Stimulated activated CD4-positive, alpha-beta T cell treated with anti-CD3 and anti-CD28 coated beads, Interleukin-15, amount 100 ng/mL, for 48 hours (primary cell): ENCODE measurements around the gene SLC44A1.

Source experiments
- DNase-seq, 2 donors: peaks; one replicate each; pipeline ENCODE4 v3.0.0-alpha.2; 2020; ENCODE audit warnings: low read depth in 2 of 2

The SLC44A1 gene

DNA sequence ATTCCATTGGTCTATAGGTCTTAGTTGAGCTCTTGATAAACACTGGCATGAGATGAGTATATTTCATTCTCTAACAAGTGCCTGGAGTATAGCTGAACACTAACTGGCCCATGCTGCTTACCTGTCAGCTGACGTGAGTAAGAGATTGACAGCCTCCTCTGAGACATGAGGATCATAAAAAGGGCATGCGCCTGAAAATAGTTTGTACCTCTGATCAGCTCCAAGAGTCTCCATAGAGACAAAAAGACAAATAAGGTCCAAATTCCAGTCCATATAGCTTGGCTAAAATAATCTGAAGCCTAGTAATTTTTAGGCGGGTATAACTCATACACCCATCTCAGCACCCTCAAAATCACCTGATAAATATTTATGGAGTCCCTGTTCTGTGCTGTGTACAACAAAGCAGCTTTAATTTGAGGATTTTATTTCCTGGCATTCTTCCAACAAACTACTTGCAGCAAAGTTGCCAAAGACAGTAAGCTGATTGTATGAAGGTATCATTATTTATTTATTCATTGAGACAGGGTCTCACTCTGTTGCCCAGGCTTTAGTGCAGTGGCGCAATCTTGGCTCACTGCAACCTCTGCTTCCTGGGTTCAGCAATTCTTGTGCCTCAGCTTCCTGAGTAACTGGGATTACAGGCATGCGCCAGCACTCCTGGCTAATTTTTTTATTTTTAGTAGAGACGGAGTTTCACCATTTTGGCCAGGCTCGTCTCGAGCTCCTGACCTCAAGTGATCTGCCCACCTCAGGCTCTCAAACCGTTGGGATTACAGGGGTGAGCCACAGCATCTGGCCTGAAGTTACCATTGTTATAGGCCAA, 187.2 kb downstream of the SLC44A1 start:
- DNase-seq: no peak

DNA sequence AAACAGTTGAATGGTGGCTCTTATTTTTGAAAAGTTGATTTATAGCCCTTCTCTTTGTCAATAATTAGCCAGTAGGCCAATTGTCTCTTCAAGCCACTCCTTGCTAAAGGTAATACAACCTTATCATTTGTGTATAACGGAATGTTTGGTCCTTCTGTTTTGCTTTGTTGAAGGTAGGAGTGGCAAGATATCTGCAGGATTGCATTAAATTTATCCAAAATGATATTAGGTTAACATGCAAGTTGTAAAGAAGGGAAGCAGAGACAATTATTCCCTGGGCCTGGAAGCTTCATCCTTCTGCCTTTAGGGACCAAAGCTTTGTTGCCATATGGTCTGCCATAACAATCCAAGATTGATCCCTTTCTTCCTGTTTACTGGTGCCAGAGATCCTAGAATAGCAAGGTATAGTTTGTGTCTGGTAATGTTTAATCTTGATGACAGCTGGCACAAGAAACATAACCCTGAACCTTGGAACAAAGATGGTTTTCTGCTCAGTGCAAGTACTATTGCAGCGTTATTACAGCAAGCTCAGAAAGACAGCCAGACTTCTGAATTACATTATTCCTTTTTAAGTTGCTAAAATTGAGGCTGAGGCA, 187.9 kb downstream of the SLC44A1 start:
- DNase-seq: no peak

DNA sequence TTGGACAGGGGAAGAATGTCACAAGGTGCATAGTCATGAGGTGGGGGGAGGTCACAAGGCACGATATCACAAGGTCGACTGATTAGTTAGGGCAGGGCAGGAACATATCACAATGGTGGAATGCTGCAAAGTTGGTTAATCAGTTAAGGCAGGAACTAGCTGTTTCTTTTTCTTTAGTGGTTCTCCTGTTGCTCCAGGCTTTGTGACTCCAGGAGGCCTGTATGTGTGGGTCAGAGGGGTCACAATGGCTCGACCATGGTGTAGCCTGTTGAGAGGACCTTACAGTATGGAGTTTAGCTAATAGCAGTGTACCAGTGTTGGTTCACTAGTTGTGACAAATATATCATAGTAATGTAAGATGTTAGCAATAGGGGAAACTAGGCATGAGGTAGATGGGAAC, 191.0 kb downstream of the SLC44A1 start:
- no peak for DNase-seq

DNA sequence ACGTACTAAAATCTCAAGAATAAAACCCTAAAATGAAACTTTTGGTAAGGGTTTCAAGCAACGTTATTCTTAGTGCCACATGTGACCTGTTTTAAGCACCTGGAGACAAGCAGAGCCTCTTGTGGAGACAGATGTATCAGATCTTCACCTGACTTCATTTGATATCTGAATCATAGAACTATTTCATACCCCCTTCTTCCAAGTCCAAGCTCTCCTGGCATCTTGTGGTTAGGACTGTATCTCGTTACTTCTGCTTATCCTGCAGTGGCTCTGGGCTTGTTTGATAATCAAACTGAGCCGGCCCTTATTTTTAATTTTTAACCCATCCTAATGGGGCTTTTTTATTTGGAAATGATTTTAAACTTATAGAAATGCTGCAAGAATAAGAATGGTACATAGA, 192.3 kb downstream of the SLC44A1 start:
- DNase-seq: no peak

DNA sequence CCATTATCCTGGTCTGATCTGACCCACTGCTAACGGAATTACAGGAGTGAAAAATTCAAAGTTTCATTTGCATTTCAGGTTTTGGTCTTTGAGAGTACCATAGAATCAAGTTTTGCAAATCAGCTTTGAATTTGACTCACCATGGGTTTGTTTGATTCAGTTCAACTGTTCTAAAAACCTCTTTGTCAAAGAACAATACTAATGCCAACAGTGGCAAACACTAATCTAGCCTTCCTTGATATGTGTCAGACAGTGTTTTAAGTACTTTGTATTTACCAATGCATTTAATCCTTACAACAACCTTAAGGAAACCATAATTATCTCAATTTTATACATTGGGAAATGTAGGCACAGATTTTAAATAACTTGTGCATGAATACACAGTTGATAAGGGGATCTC, 193.3 kb downstream of the SLC44A1 start:
- DNase-seq: no peak

DNA sequence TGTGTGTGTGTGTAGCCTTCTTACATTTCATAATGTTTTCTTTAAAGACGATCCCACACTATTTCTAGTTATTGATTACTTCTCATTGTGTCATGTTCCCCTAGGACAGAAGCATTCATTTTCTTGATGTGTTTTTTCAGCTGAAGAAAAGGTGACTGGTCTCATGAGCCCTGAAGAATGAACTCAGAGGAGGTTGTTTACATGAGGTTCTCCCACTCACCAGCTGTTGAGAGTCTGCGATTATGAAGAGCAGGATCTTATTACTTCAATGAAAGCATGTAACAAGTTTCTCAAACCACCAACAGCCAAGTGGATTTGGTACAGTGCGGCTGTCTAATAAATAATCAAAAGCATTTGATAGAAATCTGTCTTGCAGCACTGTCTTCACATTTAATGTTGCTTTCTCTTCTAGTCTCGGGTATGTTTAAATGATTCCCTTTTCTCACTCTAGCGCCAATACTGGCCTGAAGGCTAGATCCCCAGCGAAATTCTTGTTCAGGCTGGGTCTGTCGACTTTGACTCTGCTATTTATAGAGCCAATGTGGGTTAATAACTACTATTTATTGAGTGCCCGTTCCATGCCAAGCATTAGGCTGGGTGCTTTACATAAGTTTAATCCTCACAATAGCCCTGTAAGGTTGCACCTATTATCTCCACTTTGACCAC, 193.8 kb downstream of the SLC44A1 start:
- no peak for DNase-seq

DNA sequence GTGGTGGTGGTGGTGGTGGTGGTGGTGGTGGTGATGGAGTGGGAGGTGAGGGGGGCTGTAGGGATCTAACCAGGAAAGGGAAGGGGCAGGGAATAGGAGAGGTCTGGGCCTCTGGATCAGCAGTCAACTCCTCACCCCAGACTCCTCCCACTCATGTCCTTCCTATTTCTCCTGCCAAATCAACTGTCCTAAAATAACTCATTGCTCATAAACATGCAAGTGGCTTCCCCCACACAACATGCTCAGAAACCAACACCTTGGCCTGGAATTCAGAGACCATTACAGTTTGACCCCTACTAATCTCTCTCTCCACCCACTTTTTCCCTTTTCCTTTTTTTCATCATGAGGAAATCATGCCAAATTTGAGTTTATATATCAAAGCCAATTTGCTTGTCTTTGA, 195.0 kb downstream of the SLC44A1 start:
- no peak for DNase-seq

DNA sequence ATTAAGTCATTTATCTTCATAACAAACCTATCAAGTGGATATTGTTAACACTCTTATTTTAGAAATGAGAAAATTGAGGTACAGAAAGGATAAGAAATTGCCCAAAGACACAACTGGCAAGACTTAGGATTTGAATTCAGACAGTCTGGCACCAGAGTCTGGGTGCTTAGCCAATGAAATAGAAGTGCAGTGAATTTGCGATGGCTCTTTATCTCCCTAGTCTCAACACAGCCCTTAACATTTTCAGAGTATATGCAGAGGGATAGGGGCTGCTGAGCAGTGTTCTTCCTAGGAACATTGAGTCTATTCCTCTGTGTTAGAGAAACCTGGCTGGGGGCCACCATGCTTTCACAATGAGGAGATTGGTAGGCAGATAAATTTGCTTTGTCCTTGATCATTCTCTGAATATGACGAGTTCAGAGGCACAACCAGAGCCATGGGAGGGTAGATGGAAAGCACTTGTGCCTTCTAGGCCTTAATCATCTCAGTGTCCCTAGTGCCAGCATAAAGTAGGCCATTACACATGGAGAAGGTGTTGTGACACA, 197.2 kb downstream of the SLC44A1 start:
- no peak for DNase-seq

DNA sequence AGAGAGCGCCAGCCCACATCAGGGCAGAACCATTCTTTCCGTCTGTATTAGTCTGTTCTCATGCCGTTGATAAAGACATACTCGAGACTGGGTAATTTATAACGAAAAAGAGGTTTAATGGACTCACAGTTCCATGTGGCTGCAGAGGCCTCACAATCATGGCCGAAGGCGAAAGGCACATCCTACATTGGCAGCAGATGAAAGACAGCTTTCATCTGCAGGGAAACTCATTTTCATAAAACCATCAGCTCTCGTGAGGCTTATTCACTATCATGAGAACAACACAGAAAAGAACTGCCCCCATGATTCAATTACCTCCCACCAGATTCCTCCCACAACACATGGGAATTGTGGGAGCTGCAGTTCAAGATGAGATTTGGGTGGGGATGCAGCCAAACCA, 198.7 kb downstream of the SLC44A1 start:
- DNase-seq: no peak

DNA sequence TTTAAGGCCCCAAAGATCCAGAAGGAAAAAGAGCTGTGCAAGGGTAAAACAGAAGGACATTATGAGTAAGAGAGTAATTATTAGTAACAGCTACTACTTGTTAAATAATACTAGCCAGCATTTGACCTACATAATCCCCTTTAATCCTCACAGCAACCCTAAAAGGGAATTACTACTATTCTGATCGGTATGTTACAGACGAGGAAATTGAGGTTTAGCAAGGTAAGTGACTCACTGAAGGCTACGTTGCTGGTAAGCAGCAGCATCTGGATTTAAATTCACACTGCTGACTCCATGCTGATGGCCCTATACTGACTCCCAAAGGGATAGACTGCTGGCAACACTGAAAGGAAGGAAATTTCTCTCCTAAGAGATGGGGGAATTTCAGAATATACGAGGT, 199.7 kb downstream of the SLC44A1 start:
- no peak for DNase-seq

DNA sequence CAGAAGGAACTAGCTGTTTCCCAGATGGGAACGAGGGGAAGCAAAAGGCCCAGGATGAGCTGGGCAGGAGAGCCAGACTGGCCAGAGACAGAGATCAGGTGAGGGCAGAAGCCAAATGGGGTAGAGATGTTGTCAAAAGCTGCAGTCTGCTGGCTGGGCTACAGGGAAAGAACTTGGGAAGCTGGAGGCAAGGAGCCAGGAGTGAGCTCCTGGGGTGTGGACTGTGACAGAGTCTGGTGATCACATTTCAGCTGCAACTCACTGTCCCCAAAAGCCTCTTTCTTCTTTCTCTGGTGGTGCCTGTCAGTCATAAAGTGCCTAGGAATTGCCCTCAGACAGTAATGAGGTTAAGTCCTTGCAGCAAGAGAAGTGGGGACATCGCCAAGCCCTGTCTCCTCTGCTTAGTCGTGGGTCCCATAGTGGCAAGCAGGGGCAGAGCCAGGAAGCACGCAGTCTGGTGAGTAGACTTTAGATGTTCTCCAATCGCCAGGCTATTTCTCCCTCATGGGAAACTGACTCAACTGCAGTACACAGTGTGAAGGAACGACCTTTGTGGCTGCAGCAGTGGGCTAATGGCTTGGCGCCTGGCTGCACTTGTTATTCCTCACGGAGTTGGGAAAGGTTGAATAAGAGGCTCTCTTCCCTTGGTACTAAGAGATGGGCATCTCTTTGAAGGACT, 200.9 kb downstream of the SLC44A1 start:
- no peak for DNase-seq

DNA sequence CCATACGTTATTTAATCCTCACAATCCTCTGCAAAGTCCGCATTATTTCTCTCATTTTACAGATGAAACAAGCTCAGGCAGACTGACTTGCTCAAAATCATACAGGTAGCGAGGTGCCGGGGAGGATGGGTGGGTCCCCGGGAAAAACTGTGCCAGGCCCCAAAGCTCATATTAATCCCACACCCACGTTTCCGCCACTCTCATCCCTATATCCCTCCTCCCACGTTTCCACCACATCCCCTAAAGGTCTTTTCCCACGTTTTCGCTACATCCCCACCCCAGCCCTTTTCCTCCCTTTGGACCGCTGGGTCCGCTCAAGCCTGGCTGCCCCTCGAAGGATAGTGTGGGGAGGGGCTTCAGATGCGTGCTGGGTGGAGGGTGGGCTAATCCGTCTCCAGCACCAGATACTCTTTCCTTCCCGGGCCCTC, 202.9 kb downstream of the SLC44A1 start:
- no peak for DNase-seq

DNA sequence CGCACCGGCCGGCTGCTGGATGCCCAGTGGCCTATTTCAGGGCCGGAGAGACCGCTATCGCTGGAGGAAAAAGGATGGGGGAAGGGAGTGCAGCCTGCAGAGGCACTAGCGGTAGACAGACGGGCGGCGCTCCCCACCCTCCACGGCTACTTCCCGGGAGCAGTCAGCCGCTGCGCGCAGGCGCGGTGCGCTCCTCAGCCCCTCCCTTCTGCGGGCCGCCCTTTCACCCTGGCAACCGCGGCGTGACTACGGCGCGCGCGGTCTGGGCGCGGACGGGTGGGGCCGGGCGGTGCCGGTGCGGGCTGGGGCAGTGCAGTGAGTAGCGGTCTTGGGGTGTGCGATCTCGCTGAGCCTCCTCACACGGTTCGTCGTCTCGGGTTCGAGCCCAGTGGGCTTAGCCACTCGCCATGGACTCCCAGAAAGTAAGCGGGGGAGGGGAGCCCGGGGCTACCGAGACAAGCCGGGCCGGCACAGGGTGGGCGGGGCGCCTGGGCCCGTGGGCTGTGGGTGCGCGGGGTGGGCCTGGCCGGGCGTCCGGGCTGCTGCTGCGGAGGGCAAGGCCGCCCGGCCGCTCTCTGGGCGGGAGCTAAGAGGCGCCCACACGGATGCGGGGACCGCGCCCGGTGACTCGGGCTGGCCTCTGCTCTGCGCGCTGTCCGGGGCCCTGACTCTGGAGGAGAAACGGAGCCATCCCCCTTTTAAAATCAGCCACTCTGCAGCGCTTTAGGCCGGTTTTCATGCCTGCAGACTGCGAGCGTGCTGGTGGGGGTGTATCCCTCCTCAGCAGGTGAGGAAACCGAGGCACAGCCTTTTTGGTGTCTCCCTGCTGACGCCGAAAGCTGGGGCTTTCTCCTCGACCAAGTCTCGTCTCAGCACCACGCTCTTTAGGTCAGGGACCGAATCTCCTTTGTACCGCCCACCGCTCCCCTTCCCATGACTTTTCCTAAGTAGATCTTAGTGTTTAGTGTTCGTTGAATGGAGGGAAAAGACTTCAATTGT, 203.7 kb downstream of the SLC44A1 start, which contains the start of gene FSD1L:
FSD1L (plus strand) TSS at position 221 of the 999 bp plus-strand sequence; CDS start at position 408, 187 bp downstream.
- peak; percentile 71 to 82 for DNase-seq

DNA sequence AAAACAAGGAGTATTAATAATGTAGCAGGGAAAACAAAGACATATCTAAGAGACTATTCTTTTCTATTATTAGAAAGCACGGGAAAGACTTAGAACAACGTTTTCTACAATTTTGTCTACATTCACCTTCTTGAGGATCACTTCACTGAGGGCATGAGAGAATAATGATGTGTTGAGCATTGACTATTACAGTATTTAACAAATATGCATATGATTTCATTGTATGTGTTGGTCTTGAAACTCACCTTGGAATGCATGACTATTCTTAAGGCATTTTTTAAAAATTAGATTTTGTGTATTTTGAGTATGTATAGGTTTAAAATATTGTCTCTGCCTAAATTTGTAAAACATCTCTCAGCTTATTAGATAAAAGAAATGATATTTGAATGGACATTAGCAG, 204.6 kb downstream of the SLC44A1 start:
- no peak for DNase-seq

DNA sequence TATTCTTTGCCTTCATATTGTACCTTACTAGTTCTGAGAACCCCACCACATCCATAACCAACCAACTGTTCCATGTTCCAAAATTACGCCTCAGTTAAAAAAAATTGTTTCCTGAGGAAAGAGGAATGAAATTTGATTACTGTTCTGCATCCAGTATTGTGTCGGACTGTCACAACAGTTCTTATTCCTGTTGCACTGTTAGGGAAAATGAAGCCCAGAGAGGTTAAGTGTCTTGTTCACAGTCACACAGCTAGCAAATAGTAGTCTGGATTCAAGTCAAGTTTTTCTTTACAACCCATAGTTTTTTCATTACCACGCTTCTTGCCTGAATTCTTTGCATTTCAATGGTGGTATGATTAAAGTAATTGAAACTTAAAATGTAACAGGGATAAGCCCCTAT, 207.7 kb downstream of the SLC44A1 start:
- no peak for DNase-seq

DNA sequence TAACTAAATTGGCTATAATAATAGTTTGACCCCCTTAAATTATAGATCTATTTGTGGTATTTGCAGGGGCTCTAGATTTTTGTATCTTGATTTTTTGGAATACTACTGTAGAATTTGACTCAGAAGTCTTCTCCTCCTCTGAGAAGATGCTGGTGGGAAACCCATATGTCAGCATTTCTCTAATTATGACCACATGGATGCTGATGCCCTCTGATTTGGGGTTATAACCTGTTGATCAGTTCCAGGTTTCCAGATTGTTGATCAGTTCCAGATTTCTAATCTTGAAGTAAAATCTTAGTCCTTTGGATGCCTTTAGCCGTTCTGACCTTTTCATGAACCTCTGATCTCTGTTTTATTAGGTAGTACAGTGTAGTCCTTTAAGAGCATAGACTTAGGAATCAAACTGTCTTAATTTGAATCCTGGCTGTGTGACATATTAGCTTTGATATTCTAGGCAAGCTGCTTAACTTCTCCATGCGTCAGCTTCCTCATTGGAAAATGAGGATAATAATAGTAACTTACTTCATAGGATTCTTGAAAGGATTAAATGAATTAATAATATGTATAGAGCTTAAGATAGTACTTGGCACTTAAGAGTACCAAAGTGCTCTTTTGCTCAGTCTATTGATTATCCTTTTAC, 211.5 kb downstream of the SLC44A1 start:
- no peak for DNase-seq

DNA sequence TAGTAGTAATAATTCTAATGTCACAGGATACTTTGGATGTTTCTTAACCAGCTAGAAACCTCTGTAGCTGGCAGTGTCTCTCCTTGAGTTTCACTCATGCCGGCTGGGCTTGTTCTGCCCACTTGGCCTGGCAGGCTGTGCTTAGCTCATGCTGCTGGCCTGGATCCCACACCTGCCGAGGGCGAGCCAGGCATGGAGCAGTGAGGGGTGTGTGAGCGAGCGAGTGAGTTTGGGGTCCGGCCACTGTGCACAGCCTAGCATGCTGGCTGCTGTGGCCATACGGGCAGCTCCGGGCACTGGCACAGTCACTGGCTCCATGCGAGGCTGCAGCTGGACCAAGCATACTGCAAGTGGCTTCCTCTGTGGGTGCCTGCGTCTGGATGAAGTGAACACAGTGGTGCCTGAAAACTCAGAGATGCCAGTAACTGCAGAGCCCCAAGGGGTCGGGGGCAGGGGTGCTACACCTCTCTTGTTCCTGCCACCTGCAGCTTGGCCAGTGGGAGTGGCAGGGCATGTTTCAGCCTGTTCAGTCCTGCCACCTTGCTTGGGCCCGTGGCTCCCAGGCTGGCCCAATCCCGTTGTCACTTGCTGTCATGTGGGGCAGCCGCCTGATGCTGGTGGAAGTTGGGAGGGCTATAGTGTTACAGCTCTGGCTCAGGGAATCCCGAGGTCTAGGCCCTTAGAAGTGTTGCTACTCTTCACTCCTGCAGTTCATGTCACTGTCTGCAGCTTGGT, 213.3 kb downstream of the SLC44A1 start:
- DNase-seq: no peak

DNA sequence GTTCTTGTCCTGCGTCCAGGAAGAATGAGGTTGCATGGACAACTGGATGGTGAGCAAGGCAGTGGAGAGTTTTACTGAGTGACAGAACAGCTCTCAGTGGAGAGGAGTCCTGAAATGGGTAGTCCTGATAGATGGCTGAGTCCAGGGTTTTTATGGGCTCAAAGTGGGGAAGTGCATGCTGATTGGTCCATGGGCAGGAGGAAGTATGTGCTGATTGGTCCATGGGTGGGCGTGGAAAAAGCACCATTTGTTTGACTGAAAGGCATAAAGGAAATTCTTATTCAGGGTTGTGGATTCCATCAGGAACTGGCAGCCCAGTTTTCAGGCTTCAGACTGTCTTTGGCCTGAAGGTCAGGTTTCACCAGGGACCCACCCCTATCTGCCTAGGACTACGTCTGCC, 214.0 kb downstream of the SLC44A1 start:
- no peak for DNase-seq

DNA sequence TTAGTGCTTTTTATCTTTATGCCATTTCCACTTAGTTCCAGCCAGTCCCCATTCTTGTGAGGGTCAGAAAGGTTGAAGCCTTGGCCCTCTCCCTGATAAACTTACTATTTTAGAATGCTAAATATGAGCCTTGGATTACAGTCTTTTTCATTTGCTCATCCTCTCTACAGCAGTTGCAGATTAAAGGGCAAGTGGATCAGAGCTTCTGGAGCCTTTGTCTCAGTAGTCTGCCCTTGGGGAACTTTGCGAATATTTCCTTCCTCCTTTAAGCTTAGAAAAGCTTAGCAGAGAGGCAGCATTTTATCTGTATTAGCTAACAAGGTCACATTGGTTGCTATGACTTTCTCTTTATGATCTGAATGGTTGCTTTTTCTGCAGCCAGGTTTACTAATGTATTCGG, 214.9 kb downstream of the SLC44A1 start:
- DNase-seq: no peak
